OCI-LY3 (cell line): ENCODE data around the gene DDX41.

Experiments used
- CTCF ChIP-seq: fragments of 200-600, 300-600 bp; sonication (generic); IDR thresholded peaks from 2 replicates; pipeline ENCODE4 v1.5.1; 2014; ENCODE audit warnings: antibody characterized with exemption, low read length, low read depth
- EZH2phosphoT487 ChIP-seq: fragments of 200-600 bp; shearing (Covaris generic); IDR thresholded peaks from 2 replicates; pipeline ENCODE4 v1.6.1; 2018; ENCODE audit warnings: antibody characterized with exemption, mixed run types, low read depth

DNA sequence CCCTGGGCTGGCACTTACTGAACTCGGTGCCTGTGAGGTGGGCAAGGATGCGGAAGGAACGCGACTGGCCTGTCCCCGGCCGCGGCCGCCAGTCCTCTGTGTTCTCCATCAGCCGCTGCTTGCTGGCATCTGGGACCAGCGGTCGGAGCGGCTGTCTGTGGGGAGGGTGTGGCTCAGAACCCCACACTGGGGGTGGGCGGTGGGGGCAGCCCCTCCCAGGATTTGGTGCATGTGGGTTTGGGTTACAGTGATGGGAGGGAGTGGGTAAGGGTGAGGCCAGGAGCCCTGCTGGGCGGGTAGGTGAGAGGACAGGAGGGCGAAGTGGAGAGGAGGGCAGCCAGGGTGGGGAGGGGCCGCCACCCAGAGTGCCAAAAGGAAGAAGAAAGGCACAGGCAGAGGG, 25.8 kb downstream of the DDX41 start:
- TF ChIP-seq CTCF (no peak), EZH2phosphoT487 (no peak)
